IPS-15b (cell line): ENCODE measurements around the gene SLC35F6.

Source experiments
- H3K27me3 ChIP-seq: one replicate; pipeline ENCODE4 v1.6.1; 2013; ENCODE audit warnings: low read length; ENCODE audit not compliant: control insufficient read depth, insufficient read depth
- H3K36me3 ChIP-seq: one replicate; pipeline ENCODE4 v1.6.1; 2013; ENCODE audit warnings: low read length; ENCODE audit not compliant: control insufficient read depth, insufficient read depth
- H3K4me1 ChIP-seq: one replicate; pipeline ENCODE4 v1.6.1; 2013; ENCODE audit warnings: mild to moderate bottlenecking, low read length; ENCODE audit not compliant: control insufficient read depth, insufficient read depth
- H3K4me3 ChIP-seq: one replicate; pipeline ENCODE4 v1.5.1; 2013; ENCODE audit warnings: low read depth, low read length
- H3K9ac ChIP-seq: one replicate; pipeline ENCODE4 v1.6.1; 2013; ENCODE audit warnings: low read depth, mild to moderate bottlenecking, low read length
- H3K9me3 ChIP-seq: one replicate; pipeline ENCODE4 v1.6.1; 2013; ENCODE audit warnings: mild to moderate bottlenecking, low read length; ENCODE audit not compliant: control insufficient read depth, insufficient read depth

SLC35F6 gene

DNA sequence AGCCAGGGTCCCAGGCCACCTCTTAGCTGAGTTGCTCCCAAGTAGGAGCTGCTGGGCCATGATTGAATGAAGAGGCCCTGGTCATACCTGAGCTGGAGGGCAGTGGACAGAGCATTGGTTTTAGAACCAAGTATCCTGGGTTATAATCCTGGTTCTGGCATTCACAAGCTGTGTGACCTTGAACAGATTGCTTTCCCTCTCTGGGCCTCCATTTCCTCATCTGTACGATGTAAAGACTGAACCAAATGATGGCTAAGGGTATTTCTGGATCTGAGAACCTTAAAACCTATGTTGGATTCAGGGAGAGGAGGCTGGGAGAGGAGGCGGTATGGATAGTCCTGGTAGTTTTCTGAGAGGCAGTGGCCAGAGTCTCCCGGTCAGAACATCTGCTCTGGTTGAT is 40.6 kb upstream of the SLC35F6 start:
- H3K4me3 ChIP-seq, result no peak overlapping the region
- H3K9me3 ChIP-seq, result no peaks in the 10 kb centered on the region
- H3K27me3 ChIP-seq, result no peaks in the 10 kb centered on the region
- no peaks in the 10 kb centered on the region for H3K4me1 ChIP-seq
- H3K9ac ChIP-seq, result no peak overlapping the region
- H3K36me3 ChIP-seq, result no peaks in the 10 kb centered on the region

GRCh38 chr2:26723991-26724750 is 39.9 kb upstream of the SLC35F6 start:
- Histone ChIP-seq H3K4me1 (no peaks in the 10 kb centered on the region), H3K36me3 (no peaks in the 10 kb centered on the region), H3K27me3 (no peaks in the 10 kb centered on the region), H3K9ac (no peak overlapping the region), H3K4me3 (no peak overlapping the region), H3K9me3 (no peaks in the 10 kb centered on the region)

DNA sequence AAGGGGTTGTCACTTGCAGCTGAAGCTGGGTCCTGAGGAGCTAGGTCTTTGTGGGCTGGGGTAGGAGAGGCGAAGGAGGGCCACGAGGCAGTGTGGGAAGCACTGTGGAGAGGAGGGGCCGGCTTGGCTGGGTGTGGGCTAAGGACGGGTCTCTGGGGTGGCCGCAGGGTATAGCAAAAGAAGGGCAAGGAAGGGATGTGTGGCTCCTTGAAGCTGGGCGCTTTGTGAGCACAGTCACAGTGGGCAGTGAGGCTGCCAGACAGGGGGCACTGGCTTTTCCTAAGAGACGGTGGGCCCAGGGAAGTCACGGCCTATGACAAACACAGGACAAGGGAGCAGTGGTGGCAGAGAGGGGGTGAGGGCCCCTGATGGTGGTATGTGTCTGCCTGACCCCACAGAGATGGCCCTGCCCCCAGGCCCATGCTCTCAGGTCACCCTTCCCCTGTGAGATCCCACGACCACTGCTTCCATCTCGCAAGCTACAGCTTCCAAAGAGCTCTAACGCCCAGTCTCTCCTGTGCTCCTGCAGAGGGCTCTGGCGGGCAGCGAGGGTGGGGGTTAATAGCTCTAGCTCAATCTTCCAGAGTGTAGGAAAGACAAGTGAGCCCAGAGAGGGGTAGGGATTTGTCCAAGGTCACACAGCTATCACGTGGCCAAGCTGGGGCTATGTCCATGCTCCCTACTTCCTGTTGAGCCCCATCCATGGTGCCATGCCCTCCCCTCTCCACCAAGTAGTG is 39.1 kb upstream of the SLC35F6 start:
- Histone ChIP-seq H3K36me3 (no peaks in the 10 kb centered on the region), H3K9ac (no peak overlapping the region), H3K9me3 (no peaks in the 10 kb centered on the region), H3K27me3 (no peaks in the 10 kb centered on the region), H3K4me3 (no peak overlapping the region), H3K4me1 (no peaks in the 10 kb centered on the region)

DNA sequence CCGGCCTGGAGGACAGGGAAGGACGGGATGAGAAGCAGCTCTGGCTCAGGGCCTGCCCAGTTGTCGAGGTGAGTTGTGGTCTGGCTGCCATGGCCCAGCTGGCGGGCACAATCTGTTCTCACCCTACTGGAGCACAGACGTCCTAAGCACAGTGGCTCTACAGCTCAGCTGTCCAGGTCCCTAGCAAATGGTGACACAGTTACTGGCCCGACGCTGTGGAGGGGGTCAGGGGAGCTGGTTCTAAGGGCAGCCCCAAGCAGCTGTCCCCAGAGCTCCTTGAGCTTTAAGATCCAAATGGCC is 38.6 kb upstream of the SLC35F6 start:
- Histone ChIP-seq H3K27me3 (no peaks in the 10 kb centered on the region), H3K9me3 (no peaks in the 10 kb centered on the region), H3K36me3 (no peaks in the 10 kb centered on the region), H3K4me3 (no peak overlapping the region), H3K4me1 (no peaks in the 10 kb centered on the region), H3K9ac (no peak overlapping the region)

GRCh38 chr2:26726228-26726627 is 37.9 kb upstream of the SLC35F6 start:
- H3K36me3 ChIP-seq, result no peaks in the 10 kb centered on the region
- no peak overlapping the region for H3K4me3 ChIP-seq
- no peaks in the 10 kb centered on the region for H3K9me3 ChIP-seq
- no peaks in the 10 kb centered on the region for H3K27me3 ChIP-seq
- no peaks in the 10 kb centered on the region for H3K4me1 ChIP-seq
- no peak overlapping the region for H3K9ac ChIP-seq

GRCh38 chr2:26727641-26728561 is 36.2 kb upstream of the SLC35F6 start:
- Histone ChIP-seq H3K9ac (no peak overlapping the region), H3K27me3 (no peaks in the 10 kb centered on the region), H3K4me3 (no peak overlapping the region), H3K9me3 (no peaks in the 10 kb centered on the region), H3K4me1 (no peaks in the 10 kb centered on the region), H3K36me3 (no peaks in the 10 kb centered on the region)

DNA sequence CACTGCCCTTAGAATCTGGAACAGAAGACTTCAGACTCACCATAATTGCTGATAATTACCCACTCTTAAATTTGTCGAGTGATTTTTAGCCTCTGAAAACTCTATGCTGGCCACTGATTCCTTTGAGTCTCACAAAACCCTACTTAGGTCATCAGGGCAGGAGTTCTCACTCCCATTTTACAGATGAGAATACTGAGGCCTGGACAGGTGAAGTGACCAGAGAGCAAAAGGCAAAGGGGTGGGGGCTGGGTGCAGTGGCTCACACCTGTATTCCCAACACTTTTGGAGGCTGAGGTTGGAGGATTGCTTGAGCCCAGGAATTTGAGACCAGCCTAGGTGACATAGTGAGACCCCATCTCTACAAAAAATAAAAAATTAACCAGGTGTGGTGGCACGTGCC is 34.8 kb upstream of the SLC35F6 start:
- Histone ChIP-seq H3K4me3 (no peak overlapping the region), H3K27me3 (no peaks in the 10 kb centered on the region), H3K4me1 (no peaks in the 10 kb centered on the region), H3K9ac (no peak overlapping the region), H3K36me3 (no peaks in the 10 kb centered on the region), H3K9me3 (no peaks in the 10 kb centered on the region)

DNA sequence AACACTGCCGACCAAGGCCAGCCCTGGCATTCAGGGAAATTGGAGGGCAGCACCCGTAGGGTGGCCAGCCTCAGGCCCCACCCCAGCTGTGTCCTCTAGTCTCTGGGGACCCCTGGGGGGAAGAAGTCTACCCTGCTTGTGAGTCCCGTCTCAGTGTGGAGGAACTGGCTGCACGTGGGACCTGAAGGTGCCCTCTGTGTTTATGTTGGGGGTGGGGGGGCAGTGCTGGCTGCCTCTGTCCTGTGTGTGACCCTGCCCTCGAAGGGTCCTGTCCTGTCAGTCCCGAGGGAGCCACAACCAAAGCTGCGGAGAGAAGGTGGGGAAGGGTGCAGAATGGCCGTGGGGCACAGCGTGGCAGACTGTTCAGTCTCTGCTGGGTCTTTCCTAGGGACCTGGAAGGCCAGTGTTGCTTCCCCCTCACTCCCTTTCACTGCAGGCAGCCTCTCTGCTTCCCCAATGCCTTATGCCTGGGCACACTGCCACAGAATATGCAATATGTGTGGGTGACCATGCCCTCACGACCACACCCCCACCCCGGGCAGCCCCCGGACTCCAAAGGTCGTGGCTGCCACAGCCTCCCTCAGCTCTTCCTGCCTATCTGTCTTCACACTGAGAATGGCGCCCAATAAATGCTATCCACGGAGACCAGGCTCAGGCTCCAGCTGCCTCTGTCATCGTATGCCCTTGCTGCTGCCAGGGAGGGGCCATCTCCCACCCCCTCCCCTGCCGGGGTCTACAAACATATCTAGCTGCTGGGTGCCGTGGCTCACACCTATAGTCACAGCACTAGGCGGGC is 33.3 kb upstream of the SLC35F6 start:
- no peaks in the 10 kb centered on the region for H3K9me3 ChIP-seq
- no peaks in the 10 kb centered on the region for H3K4me1 ChIP-seq
- H3K27me3 ChIP-seq, result no peaks in the 10 kb centered on the region
- H3K4me3 ChIP-seq, result no peak overlapping the region
- no peaks in the 10 kb centered on the region for H3K36me3 ChIP-seq
- H3K9ac ChIP-seq, result no peak overlapping the region

- Histone ChIP-seq H3K27me3 (no peaks in the 10 kb centered on the region), H3K4me1 (no peaks in the 10 kb centered on the region), H3K36me3 (no peaks in the 10 kb centered on the region)
Observed at GRCh38 chr2:26731714-26732113, 32.4 kb upstream of the SLC35F6 start.

DNA sequence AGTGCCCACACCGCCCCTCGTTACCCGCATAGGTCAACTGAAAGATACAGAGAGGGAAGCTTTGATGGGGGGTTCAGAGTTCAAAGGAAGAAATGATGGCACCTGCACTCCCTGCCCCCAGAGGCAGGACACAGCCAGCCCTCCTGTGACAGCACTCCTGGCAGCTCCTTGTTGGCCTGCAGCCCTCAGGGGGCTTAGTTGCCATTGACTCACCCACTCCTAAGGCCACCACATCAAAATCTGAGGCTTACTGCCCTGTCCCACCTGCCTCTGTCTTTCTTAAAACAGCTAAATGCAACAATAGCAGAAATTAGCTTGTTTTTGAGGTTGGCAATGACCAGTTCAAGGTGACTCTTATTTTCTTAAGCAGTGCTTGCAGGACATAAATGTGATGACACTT is 31.6 kb upstream of the SLC35F6 start:
- no peak overlapping the region for H3K9ac ChIP-seq
- no peaks in the 10 kb centered on the region for H3K4me1 ChIP-seq
- no peaks in the 10 kb centered on the region for H3K36me3 ChIP-seq
- no peaks in the 10 kb centered on the region for H3K27me3 ChIP-seq
- no peaks in the 10 kb centered on the region for H3K9me3 ChIP-seq
- no peak overlapping the region for H3K4me3 ChIP-seq

More at GRCh38 chr2:26731714-26732113, 32.4 kb upstream of the SLC35F6 start:
- Histone ChIP-seq H3K4me3 (no peak overlapping the region), H3K9ac (no peak overlapping the region), H3K9me3 (no peaks in the 10 kb centered on the region)

DNA sequence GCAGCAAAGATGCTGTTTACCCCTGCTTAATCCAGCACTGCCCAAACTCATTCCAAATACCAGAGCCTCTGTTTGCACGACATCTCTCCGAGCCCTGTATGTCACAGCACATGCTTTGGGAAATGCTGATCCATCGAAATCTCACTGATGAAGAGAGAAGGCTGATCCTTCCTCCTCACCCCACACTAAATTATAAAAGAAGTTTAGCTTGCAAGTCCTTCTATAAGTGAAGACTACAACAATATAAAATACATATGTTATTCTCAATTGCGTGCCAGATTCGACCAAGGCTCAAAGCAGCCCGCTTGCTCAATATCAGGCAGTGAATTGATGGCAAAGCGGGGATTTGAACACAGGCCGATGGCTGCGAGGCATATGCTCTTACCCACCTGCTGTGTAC is 30.7 kb upstream of the SLC35F6 start:
- Histone ChIP-seq H3K4me3 (no peak overlapping the region), H3K36me3 (no peaks in the 10 kb centered on the region), H3K4me1 (no peaks in the 10 kb centered on the region), H3K9ac (no peak overlapping the region), H3K9me3 (no peaks in the 10 kb centered on the region), H3K27me3 (no peaks in the 10 kb centered on the region)
